HFFc6 (cell line): ENCODE measurements around the gene EAPP. TPM values are rescaled to one million over a fixed set of nuclear protein-coding genes. Genes with fewer than 3 reads are reported as not detected.
A peak's percentile ranks its signal among the peaks of the same experiment; 100 is the strongest.

Source experiments
- DNase-seq: peaks from one replicate; pipeline ENCODE4 v3.0.0-alpha.2; 2018
- H3K27ac Mint-ChIP-seq: 2 replicates; pipeline ENCODE4 v1.8.0; 2020; ENCODE audit warnings: mild to moderate bottlenecking, mixed read lengths
- H3K27me3 Mint-ChIP-seq: 2 replicates; pipeline ENCODE4 v1.8.0; 2021; ENCODE audit warnings: mild to moderate bottlenecking, moderate library complexity, mixed read lengths; ENCODE audit not compliant: insufficient read depth
- H3K36me3 Mint-ChIP-seq: 2 replicates; pipeline ENCODE4 v1.8.0; 2021; ENCODE audit warnings: low read depth, mixed read lengths
- H3K4me1 Mint-ChIP-seq: 2 replicates; pipeline ENCODE4 v1.8.0; 2020; ENCODE audit warnings: low read depth, mixed read lengths
- H3K4me3 Mint-ChIP-seq: 2 replicates; pipeline ENCODE4 v1.8.0; 2020; ENCODE audit warnings: mild to moderate bottlenecking, moderate library complexity, mixed read lengths
- H3K9me3 Mint-ChIP-seq: 2 replicates; pipeline ENCODE4 v1.8.0; 2020; ENCODE audit warnings: mild to moderate bottlenecking, mixed read lengths
- total RNA-seq, 6 experiments: library from RNA; stranded (reverse); fragmentation: NEBNext Ultra II Directional; extraction: Animal tissue kit (Norgen Biotek cat#: 25700); gene quantifications; 2 replicates in 1 of 6; 3 replicates in 5 of 6; pipeline ENCODE4 v1.2.3, GENCODE V29; 2021
- TF ChIP-seq, protein P1 (sequence below): fragments of 200-600 bp; sonication (generic); IDR thresholded peaks from 2 replicates; pipeline ENCODE4 v1.5.0; 2021; ENCODE audit warnings: antibody characterized with exemption, mild to moderate bottlenecking

Gene EAPP
- total RNA-seq, 6 experiments from 2014 or later: 28.2 to 34.9 (median 30.4) TPM

GRCh38 chr14:34496007-34496678 lies 43.4 kb downstream of the EAPP start:
- Mint-ChIP-seq H3K36me3 (no peaks in the 10 kb centered on the region), H3K9me3 (no peaks in the 10 kb centered on the region), H3K4me1 (peaks cover 35% of the 10 kb centered on the region), H3K27me3 (no peaks in the 10 kb centered on the region; the same call in 1 of the 2 replicates), H3K27ac (peak overlapping the region; percentile 100), H3K4me3 (no peak overlapping the region)
- TF ChIP-seq, protein P1, sequence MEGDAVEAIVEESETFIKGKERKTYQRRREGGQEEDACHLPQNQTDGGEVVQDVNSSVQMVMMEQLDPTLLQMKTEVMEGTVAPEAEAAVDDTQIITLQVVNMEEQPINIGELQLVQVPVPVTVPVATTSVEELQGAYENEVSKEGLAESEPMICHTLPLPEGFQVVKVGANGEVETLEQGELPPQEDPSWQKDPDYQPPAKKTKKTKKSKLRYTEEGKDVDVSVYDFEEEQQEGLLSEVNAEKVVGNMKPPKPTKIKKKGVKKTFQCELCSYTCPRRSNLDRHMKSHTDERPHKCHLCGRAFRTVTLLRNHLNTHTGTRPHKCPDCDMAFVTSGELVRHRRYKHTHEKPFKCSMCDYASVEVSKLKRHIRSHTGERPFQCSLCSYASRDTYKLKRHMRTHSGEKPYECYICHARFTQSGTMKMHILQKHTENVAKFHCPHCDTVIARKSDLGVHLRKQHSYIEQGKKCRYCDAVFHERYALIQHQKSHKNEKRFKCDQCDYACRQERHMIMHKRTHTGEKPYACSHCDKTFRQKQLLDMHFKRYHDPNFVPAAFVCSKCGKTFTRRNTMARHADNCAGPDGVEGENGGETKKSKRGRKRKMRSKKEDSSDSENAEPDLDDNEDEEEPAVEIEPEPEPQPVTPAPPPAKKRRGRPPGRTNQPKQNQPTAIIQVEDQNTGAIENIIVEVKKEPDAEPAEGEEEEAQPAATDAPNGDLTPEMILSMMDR: no peak
- no peak for DNase-seq

DNA sequence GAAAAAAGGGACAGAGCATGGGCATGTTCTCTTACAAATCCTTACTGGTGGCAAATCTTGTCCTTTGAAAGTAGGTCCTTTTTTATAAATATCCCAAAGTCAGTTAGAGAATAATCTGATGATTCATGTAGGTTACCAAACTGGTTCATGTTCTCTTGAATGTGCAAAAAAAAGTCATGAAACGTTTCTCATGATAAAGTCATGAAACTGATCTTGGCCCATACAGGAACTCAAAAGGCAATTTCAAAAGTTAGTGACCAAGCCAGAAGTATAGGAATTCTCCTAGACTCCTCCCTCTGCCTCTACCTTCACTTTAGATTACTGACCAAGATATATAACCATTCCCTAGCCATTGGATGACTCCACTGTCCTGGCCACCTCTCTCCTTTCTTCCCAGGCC lies 50.2 kb downstream of the EAPP start:
- Mint-ChIP-seq H3K9me3 (no peaks in the 10 kb centered on the region), H3K27ac (no peak overlapping the region), H3K27me3 (no peaks in the 10 kb centered on the region; the same call in 1 of the 2 replicates), H3K36me3 (no peaks in the 10 kb centered on the region), H3K4me1 (peaks cover 20% of the 10 kb centered on the region), H3K4me3 (no peak overlapping the region)
- TF ChIP-seq, protein P1: no peak
- DNase-seq: no peak

DNA sequence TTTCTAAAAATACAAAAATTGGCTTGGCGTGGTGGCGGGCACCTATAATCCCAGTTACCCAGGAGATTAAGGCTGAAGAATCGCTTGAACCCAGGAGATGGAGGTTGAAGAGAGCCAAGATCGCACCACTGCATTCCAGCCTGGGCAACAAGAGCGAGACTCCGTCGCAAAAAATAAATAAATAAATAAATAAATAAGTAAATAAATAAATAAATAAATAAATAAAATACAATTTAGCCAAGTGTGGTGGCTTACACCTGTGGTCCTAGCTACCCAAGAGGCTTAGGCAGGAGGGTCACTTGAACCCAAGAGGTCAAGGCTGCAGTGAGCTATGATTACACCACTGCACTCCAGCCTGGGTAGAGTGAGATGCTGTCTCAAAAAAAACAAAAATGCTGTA lies 51.0 kb downstream of the EAPP start:
- H3K36me3 Mint-ChIP-seq: no peaks in the 10 kb centered on the region
- TF ChIP-seq, protein P1: no peak
- DNase-seq: no peak
- H3K9me3 Mint-ChIP-seq: no peaks in the 10 kb centered on the region
- peaks cover 20% of the 10 kb centered on the region for H3K4me1 Mint-ChIP-seq
- H3K4me3 Mint-ChIP-seq: no peak overlapping the region
- H3K27ac Mint-ChIP-seq: no peak overlapping the region
- H3K27me3 Mint-ChIP-seq: peaks cover under 1% of the 10 kb centered on the region; the same call in 1 of the 2 replicates

DNA sequence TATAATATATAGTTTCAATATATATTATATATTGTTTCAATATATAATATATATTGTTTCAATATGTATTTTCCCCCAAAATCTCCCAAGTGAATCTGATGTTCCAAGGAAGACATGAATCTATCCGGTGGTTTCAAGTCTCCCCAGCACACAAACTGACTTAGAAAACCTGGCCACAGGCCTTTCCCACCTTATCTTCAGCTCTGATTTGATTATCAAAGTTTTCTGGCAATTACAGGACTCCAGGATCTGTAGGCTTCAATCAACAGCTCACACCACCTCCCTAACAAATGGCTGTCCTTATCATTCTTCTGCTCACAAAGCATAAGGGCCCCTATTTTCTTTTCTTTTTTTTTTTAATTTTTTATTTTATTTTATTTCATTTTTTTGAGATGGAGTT lies 54.8 kb downstream of the EAPP start:
- H3K9me3 Mint-ChIP-seq: no peaks in the 10 kb centered on the region
- H3K4me3 Mint-ChIP-seq: no peak overlapping the region
- H3K36me3 Mint-ChIP-seq: no peaks in the 10 kb centered on the region
- peaks cover 3% of the 10 kb centered on the region for H3K27me3 Mint-ChIP-seq
- H3K27ac Mint-ChIP-seq: no peak overlapping the region
- no peak for DNase-seq
- TF ChIP-seq, protein P1: no peak
- H3K4me1 Mint-ChIP-seq: peaks cover 8% of the 10 kb centered on the region

DNA sequence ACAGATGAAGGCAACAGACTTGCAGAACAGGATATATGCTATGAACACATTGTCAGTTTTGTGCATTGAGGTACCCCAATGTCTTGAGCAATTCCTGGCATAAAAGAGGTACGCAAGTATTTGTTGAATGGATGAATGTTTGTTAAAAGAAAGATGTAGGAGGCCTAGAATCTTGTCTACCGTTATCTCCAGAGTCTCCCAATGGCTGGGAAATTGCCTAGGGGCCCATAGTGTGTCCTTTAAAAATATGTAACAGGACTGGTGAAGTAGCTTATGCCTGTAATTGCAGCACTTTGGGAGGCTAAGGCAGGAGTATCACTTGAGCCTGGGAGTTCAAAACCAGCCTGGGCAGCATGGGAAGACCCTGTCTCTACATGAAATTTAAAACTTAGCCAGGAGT lies 57.0 kb downstream of the EAPP start:
- Mint-ChIP-seq H3K27me3 (peaks cover 3% of the 10 kb centered on the region; the same call in 1 of the 2 replicates), H3K36me3 (no peaks in the 10 kb centered on the region), H3K27ac (no peak overlapping the region), H3K4me1 (no peaks in the 10 kb centered on the region), H3K4me3 (no peak overlapping the region), H3K9me3 (no peaks in the 10 kb centered on the region)
- TF ChIP-seq, protein P1: no peak
- DNase-seq: no peak
